DMS 273 treated with DMSO at 0.1 percent for 48 hours (cell line): ENCODE measurements around the gene ULK4.

Source experiments
- DNase-seq: peaks from one replicate; lab custom pipeline; 2025; lab: John Stamatoyannopoulos, UW

The ULK4 gene

GRCh38 chr3:41260063-41260450 is 701.8 kb downstream of the ULK4 start:
- DNase-seq, result no peak

GRCh38 chr3:41259449-41260062 is 702.3 kb downstream of the ULK4 start:
- no peak for DNase-seq

GRCh38 chr3:41258239-41258800 is 703.6 kb downstream of the ULK4 start:
- no peak for DNase-seq

GRCh38 chr3:41251593-41251992 is 710.3 kb downstream of the ULK4 start:
- no peak for DNase-seq

GRCh38 chr3:41250825-41251224 is 711.1 kb downstream of the ULK4 start:
- no peak for DNase-seq

GRCh38 chr3:41249318-41249717 is 712.6 kb downstream of the ULK4 start:
- no peak for DNase-seq

GRCh38 chr3:41248525-41248924 is 713.4 kb downstream of the ULK4 start:
- DNase-seq, result no peak

GRCh38 chr3:41247055-41248004 is 714.6 kb downstream of the ULK4 start:
- DNase-seq, result no peak

- DNase-seq, result no peak
Observed at GRCh38 chr3:41244620-41245336, 717.1 kb downstream of the ULK4 start.

- DNase-seq, result no peak
Observed at GRCh38 chr3:41243183-41243582, 718.7 kb downstream of the ULK4 start.

GRCh38 chr3:41241800-41242571 is 719.9 kb downstream of the ULK4 start:
- DNase-seq, result no peak

- DNase-seq, result no peak
Observed at GRCh38 chr3:41241161-41241560, 720.7 kb downstream of the ULK4 start.

- DNase-seq, result no peak
Observed at GRCh38 chr3:41239587-41239986, 722.3 kb downstream of the ULK4 start.

- DNase-seq, result no peak
Observed at GRCh38 chr3:41237907-41238306, 724.0 kb downstream of the ULK4 start.

- no peak for DNase-seq
Observed at GRCh38 chr3:41236228-41236627, 725.7 kb downstream of the ULK4 start.

GRCh38 chr3:41234823-41235721 is 726.8 kb downstream of the ULK4 start:
- DNase-seq, result peak; percentile 3

GRCh38 chr3:41224120-41224806 is 737.6 kb downstream of the ULK4 start:
- no peak for DNase-seq

GRCh38 chr3:41223691-41224090 is 738.2 kb downstream of the ULK4 start:
- no peak for DNase-seq

GRCh38 chr3:41223078-41223477 is 738.8 kb downstream of the ULK4 start:
- no peak for DNase-seq

GRCh38 chr3:41222501-41222900 is 739.4 kb downstream of the ULK4 start:
- no peak for DNase-seq
